ENCODE data around the gene NPFF.

- TF ChIP-seq CTCF (IDR thresholded peaks at IDR 0.05) (no peak), POLR2A (IDR thresholded peaks at IDR 0.05) (no peak)
Observed at GRCh38 chr12:53497461-53497860, 9.8 kb downstream of the NPFF start.
